Sciatic nerve (tissue), 2 donors: ENCODE measurements around the gene PRRG2. TPM values are rescaled to one million over a fixed set of nuclear protein-coding genes. Genes with fewer than 3 reads are reported as not detected.

Experiments
- ATAC-seq: fragments of 200-7000 bp; cut with Tn5 transposase; one replicate; pipeline ENCODE4 v1.9.1; 2020; ENCODE audit warnings: mild to moderate bottlenecking, moderate library complexity
- DNase-seq: peaks from one replicate; pipeline ENCODE4 v3.0.0-alpha.2; 2020; ENCODE audit warnings: low spot score
- intact Hi-C: fragments of 100-400 bp; cut with DNase I; formaldehyde crosslinking; loops from one replicate; pipeline ENCODE4 v1.14.2; 2022
- total RNA-seq: library from RNA; stranded (reverse); fragmentation: NEBNext Ultra II Directional; extraction: Animal tissue kit (Norgen Biotek cat#: 25700); gene quantifications from one replicate; pipeline ENCODE4 v1.2.1, GENCODE V29; 2021
- donor health status: DM: no; HTN: no; CAD: no.
- donor health status: DM: no; HTN: no; CAD: no.

PRRG2 gene
- total RNA-seq, result 1.7 TPM

DNA sequence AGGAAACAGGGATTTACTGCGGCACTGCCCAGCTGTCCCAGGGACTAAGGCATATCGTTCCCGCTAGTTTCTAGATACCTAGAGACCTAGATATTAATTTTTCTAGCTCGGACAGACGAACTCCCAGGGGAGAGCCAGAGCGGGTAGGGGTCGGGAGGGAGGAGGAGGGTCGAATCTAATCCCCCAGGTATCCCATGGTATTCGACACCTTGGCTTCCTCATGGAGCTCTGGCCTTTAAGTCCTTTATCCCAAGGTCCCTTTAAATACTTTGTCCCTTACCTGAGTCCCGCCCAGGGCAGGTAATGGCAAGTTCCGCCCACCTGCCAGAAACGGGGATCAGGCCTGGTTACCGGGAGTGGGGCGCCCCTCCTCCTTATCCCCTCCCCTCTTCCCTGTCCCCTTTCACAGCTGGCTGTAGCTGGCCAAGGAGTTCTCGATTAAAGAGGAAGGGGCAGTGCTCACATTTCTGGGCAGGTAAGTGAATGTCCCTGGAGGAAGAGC, at the start of gene PRRG2:
Gene PRRG2, plus strand, starts transcription at position 310 of the 502 bp plus-strand sequence. CDS start 1,904 bp downstream, outside the sequence.
- intact Hi-C loops, result loop anchor here (10.0 kb wide), 1 partner anchor 94 kb away; the partner anchor contains the start of gene PRMT1
- ATAC-seq, result peak; percentile 6
- no peak for DNase-seq

DNA sequence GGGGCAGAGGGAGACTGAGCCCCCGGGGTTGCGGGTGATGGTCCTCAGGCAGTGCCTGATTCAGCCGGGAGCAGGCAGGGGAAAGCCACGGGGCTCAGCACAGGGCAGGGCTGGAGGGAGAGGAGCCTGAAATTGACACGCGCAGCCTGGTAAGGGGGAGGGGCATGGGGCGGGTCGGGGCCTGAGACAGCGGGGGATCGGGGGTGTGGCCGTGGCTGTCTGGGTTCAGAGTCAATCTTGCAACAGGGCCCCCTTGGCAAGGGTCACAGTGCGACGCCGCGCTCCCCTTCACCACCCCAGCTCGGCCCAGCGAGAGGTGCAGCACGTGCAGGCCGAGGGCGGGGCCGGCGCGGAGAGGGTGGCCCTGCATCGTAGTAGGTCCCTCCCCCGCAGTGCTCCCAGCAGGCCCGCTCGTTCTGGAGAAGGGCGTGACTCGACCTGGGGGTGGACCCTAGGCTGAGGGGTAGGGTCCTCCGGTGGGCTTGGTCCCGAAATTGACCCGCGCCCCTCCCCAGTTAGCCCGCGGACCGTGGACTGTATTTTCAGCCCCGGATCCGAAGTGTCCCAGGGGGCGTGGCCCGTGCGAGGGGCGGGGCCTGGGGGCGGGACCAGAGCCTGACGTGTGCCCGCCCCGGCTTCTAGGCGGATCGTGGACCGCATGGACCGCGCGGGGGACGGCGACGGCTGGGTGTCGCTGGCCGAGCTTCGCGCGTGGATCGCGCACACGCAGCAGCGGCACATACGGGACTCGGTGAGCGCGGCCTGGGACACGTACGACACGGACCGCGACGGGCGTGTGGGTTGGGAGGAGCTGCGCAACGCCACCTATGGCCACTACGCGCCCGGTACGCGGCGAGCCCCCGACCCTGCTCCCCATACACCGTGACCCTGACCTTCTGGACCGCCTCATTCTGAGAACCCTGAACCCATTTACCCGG, 47.3 kb upstream of the PRRG2 start:
- DNase-seq (peak; percentile 91), ATAC-seq (peak; percentile 95)
- intact Hi-C loops, result no loop called here

DNA sequence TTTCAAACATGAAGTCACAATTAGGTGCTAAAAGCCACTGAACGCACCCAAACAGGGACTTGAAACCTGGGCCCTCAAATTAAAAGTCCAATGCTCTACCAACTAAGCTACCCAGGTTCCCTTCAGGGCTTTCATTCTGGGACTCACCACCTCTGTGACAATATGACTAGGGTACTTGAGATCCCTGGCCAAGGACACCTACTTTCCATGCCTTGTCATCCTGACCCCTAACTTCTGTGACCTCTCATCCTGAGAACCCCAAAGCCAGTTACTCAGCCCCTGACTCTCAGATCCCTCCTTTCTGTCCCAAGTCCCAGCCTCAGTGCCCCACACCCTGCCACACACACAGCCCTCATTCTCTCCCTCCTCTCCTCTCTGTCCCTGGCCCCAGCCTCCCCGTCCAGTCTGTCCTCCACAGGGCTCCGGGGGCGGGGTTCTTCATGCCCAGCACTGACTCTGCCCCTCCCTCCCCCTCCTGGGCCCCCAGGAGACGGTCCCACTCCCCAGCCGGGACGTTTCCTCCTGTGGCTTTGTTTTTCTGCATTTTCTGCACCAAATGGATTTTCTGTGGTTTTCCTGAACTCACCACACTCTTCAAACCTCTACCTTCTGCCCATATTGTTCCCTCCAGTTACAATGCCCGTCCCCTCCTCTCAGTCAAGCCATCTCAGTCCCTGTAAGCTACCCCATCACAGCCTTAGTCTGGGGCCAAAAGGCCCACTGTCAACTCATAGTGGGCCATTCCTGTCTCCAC, 46.3 kb upstream of the PRRG2 start:
- intact Hi-C loops, result no loop called here

DNA sequence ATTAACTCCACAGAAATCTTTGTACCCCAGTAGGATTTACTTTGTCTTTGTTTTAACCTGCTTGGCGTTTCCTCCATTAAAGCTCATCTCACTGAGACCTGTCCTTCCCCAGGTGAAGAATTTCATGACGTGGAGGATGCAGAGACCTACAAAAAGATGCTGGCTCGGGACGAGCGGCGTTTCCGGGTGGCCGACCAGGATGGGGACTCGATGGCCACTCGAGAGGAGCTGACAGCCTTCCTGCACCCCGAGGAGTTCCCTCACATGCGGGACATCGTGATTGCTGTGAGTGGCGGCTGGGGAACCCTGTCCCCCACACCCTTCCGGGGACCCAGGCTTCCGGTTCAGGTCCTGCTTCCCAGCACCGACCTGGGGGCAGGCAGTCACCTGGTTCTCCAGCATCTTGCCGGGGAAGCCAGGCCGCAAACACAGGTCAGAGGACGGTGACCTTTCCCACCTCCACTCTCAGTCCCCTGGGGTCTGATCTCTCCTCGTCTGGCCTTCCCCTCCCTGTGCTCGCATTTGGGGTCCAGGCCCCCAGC, 44.1 kb upstream of the PRRG2 start:
- DNase-seq (no peak), ATAC-seq (no peak)
- intact Hi-C loops, result no loop called here

More for the DNA sequence above, 46.3 kb upstream of the PRRG2 start:
- ATAC-seq (no peak), DNase-seq (no peak)

DNA sequence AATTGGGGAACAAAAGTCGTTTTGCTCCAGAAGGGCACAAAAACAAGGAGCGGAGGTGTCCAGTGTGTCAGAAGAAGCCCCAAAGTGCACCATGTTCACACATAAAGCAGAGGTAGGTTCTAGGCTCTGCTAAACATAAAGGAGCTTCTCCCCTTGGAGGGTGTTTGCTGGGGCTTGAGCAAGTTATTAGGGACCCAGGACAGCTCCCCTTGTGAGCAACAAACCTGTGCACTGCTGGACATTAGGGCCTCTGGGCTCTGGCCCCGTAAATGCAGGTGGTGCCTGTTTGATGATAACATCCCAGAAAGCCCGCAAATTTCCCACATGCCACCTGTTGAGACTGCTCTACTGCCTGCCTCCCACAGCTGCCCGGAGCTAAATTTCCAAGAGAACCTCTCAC, 42.5 kb upstream of the PRRG2 start:
- ATAC-seq, result no peak

DNA sequence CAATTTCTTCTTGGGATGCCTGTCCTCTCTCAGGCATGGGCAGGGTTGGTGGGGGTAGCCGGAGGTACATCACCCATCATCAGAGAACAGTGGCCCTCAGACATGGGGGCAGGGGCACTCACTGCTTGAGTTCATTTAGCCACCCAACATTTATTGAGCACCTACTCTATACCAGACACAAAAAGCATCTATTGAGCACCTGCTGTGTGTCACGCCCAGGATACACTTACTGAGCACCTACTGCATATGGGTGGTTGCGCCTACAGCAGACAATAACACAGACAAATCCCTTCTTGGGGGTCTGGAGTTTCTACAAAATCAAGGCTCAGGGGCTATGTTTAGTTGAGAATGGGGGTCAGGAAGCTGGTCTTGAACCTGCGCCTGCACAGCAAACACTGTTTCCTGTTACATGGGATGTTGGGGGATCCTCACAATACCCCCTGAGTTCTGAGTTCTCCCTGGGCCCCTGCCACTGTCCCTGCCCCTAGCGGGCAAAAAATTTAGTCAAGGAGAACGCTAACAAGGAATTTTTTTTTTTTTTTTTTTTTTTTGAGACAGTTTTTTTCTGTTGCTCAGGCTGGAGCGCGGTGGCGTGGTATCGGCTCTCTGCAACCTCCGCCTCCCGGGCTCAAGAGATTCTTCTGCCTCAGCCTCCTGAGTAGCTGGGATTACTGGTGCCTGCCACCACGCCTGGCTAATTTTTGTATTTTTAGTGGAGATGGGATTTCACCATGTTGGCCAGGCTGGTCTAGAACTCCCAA, 41.7 kb upstream of the PRRG2 start:
- DNase-seq (no peak), ATAC-seq (no peak)
- intact Hi-C loops, result no loop called here

More for the DNA sequence above, 42.5 kb upstream of the PRRG2 start:
- intact Hi-C loops, result no loop called here
- DNase-seq, result no peak

DNA sequence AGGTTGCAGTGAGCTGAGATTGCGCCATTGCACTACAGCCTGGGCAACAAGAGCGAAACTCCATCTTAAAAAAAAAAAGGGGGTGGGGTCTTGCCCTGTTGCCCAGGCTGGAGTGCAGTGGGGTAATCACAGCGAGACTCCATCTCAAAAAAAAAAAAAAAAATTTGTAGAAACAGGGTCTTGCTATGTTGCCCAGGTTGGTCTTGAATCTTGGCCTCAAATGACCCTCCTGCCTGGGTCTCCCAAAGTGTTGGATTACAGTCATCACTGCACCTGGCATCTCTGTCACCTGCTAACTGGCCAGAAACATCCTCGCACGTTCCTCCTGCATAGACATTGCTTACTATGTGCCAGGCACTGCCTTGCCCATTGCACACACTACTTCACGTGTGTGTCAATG, 39.2 kb upstream of the PRRG2 start:
- DNase-seq (no peak), ATAC-seq (no peak)
- intact Hi-C loops, result loop anchor here (5.0 kb wide), 1 partner anchor 35 kb away; no protein-coding TSS in a partner anchor

DNA sequence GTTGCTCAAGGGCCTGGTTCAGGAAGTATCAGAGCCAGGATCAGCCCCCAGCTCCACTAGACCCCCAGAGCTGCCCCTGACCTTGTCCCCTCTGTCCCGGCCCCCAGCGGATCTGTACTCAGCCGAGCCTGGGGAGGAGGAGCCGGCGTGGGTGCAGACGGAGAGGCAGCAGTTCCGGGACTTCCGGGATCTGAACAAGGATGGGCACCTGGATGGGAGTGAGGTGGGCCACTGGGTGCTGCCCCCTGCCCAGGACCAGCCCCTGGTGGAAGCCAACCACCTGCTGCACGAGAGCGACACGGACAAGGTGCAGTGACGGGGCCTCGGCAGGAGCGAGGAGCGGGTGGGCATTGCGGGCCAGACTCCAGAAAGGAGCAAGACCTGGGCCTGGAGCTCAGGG, 38.7 kb upstream of the PRRG2 start:
- intact Hi-C loops, result loop anchor here (5.0 kb wide), 1 partner anchor 35 kb away; no protein-coding TSS in a partner anchor
- no peak for ATAC-seq

DNA sequence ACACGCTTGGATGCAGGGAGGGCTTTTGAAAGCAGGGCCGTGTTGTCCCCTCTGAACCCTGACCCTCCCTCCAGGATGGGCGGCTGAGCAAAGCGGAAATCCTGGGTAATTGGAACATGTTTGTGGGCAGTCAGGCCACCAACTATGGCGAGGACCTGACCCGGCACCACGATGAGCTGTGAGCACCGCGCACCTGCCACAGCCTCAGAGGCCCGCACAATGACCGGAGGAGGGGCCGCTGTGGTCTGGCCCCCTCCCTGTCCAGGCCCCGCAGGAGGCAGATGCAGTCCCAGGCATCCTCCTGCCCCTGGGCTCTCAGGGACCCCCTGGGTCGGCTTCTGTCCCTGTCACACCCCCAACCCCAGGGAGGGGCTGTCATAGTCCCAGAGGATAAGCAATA, 38.1 kb upstream of the PRRG2 start:
- ATAC-seq, result no peak
- no peak for DNase-seq
- intact Hi-C loops, result loop anchor here (5.0 kb wide), 1 partner anchor 36 kb away; no protein-coding TSS in a partner anchor

More for the DNA sequence above, 38.7 kb upstream of the PRRG2 start:
- no peak for DNase-seq

DNA sequence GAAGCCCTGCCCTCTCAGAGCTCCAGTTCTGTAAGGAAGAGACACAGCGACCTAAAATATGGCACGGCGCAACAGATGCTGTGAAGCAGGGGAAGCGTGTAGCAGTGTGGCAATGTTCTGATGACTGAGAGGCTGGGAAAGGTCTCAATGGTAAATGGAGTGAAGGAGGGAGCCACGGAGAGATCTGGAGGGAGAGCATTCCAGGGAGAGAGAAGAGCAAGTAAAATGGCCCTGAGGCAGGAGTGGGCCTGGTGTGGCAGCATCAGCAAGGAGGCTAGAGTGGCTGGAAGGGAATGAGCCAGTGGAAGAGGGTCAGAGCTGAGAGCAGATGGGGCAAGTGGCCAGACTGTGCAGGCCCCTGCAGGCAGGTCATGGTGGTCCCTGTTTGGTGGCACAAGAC, 37.0 kb upstream of the PRRG2 start:
- no peak for DNase-seq
- no peak for ATAC-seq
- intact Hi-C loops, result loop anchor here (5.0 kb wide), 1 partner anchor 37 kb away; no protein-coding TSS in a partner anchor

DNA sequence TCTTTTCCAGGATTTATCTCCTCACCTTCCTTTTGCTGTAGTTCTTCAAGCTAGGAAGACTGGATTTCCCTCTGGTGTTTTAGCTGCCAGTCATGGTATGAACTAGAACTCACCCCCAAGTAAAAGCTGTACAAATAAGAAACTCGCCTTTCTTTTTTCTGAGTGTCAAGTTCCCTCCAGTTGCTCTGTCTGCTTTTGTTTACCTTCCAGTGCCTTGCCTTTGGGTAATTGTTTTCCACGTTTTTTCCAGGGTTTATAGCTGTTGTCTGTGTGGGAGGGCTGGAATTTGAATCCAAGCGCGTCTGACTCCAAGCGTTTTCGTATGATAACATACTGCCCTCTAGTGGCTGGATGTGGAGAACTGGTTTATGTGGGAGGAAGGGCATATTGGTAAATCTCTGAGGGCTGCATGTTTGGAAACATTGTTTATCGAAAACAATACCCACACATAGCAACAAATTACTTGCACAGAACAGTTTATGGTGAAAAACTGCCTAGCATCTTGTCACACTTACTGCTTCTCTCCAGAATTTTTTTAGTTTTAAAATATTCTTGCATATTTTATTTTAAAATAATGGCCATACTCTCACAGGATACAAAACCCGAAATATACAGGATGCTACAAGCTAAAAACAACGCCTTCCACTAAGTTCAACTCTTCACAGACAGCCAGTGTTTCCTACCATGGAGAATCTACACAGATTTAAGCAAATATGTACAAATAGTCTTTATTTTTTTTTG, 34.1 kb upstream of the PRRG2 start:
- DNase-seq (peak; percentile 81), ATAC-seq (peak; percentile 91)
- intact Hi-C loops, result no loop called here

DNA sequence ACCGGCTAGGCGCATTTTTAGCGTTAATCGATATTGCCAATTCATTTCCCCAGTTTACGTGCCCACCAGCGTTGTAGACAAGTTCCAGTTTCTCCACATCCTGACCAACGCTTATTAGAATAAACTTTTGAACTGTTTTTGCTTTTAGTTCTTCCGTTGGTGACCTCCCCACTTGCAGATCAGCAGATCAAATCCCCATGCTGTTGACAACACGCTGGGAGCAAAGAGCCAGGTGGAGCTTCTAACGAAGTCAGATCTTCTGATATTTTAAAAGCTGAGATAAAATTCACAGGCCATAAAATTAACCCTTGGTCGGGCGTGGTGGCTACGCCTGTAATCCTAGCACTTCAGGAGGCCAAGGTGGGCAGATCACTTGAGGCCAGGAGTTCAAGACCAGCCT, 32.1 kb upstream of the PRRG2 start:
- ATAC-seq (no peak), DNase-seq (no peak)
- intact Hi-C loops, result no loop called here

DNA sequence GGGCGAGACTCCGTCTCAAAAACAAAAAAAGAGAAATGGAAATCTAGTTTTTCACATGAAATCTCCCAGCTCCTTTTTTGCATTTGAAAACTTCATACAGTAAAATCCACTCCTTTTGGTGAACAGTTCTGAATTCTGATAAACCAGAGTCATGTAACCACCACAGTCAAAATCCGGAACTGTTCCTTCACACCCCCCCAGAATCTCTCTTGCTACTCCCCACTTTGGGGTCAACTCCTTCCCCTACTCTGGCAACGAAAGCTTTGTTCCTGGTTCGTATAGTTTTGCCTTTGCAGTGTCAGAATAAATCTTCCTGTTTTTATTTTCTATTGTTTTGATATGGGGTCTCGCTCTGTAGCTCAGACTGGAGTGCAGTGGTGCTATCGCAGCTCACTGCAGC, 29.6 kb upstream of the PRRG2 start:
- ATAC-seq (no peak), DNase-seq (no peak)
- intact Hi-C loops, result no loop called here

DNA sequence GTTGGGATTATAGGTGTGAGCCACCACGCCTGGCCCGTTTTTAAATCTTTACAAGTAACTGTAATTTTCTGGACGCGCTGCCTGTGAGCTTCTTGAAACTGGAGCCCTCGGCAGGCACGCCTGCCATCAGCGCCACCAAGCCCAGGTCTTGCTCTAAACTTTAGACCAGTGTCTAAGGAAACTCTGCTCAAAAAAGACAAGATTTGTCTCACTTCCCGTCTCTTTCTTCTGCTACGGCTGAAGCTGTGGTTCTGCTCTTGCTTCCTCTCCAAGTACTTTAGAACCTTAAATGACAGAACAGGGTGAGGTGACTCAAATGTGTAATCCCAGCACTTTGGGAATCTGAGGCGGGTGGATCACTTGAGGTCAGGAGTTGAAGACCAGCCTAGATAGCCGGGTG, 28.4 kb upstream of the PRRG2 start:
- intact Hi-C loops, result no loop called here
- ATAC-seq, result no peak

DNA sequence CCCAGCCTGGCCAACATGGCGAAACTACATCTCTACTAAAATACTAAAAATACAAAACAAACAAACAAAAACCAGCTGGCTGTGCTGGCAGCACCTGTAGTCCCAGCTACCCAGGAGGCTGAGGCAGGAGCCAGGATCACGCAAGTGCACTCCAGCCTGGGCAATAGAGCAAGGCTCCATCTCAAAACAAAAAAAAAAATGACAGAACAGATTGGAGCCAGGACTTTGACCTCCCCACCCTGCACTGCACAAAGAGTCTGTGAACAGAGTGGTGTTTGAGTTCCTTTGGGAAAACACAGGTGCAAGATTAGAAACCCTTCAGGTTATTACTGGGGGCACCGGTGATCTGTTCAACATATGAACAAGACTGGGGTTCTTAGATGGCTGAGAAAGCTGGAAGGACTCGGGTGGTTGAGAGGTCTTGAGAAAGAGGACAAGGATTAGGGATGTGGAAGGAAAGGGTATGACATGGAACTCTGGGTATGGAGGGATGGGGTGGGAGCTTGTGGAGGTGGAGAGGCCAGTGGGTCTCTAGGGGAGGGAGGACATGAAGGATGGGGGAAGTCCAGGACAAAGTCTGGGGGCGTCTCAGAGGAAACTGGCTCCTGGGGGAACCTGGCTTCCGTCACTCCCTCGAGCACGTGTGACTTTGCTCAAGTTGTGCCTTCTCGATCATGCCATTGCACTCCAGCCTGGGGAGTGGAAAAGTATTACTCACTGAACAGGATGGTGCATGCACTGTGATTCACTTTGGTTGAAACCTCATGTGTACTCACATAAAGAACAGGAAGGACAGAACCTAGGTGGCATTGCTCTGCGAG, 27.5 kb upstream of the PRRG2 start:
- ATAC-seq (no peak), DNase-seq (no peak)
- intact Hi-C loops, result no loop called here

More for the DNA sequence above, 28.4 kb upstream of the PRRG2 start:
- DNase-seq, result no peak

DNA sequence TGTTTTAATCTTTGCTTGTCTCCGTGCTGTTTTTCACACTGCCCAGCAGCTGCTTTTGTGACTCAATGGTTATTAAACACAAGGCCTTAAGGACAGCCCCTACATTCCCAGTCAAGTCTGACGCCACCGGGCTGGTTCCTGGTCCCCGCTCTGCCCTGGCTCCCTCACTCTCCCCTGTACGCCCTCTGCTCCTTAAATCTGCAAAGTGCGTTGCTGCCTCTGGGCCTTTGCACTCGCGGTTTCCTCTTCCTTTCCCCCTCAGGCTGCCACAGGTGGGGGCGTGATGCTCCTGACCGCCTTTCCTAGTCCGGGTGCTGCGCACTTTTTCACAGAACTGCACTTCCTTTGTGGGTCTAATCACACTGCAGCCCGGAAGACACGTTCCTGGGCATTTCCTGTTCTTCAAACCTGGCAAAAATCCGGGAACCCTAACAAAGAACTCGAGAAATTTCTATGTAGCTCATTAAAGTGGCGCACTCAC, 26.4 kb upstream of the PRRG2 start:
- DNase-seq, result no peak
- ATAC-seq, result no peak
- intact Hi-C loops, result no loop called here
